Heart left ventricle (tissue), 13 donors: ENCODE measurements around the gene MYO5C.

Experiments used
- CTCF ChIP-seq, 12 donors: fragments of 200-600 bp; sonication (generic) in 4 of 12; IDR thresholded peaks; one replicate each; pipeline versions ENCODE4 v1.5.0 to v1.8.0; 2018 to 2022; ENCODE audit warnings: antibody characterized with exemption in 12 of 12, mild to moderate bottlenecking in 5 of 12
- POLR2A ChIP-seq, 2 donors: fragments of 450-650 bp; IDR thresholded peaks; one replicate each; pipeline ENCODE4 v1.6.1; 2017; ENCODE audit warnings: antibody characterized with exemption in 2 of 2, mild to moderate bottlenecking in 2 of 2, moderate library complexity in 2 of 2
- donor health status: ischemic (EF 13 %, LVEDD 7.1; RV severe dilation, severe dysfunction).
- donor health status: DM: no; HTN: yes; CAD: no.
- donor health status: DM: no; HTN: no; CAD: no.
- donor health status: ischemic (EF 25% LVEDD 6.9; RV normal size, moderate dysfunction).
- donor health status: ischemic (EF 25% LVEDD 5.7; RV mildly dilated, moderate dysfunction).
- donor health status: ischemic (EF 35%, LVEDD 5.7; RV mildly dilated, moderate dysfunction).
- donor health status: nonischemic (EF 11% LVEDD 7.7; RV severe dilation, severe dysfunction).
- donor health status: DM: yes; HTN: yes; CAD: no.
- donor health status: PGD.
- donor health status: ischemic (EF 29% LVEDD 5.4; RV normal size, mild dysfunction).
- donor health status: nonischemic (EF 23%, LVEDD 6.1; RV moderate dilation, normal function).

- TF ChIP-seq POLR2A (IDR thresholded peaks at IDR 0.05) (no peak), CTCF (IDR thresholded peaks at IDR 0.05) (no peak)
Observed at GRCh38 chr15:52191207-52191606, 104.4 kb downstream of the MYO5C start, which contains the start of gene GNB5.
